ENCODE measurements around the gene GPC6. TPM values are rescaled to one million over a fixed set of nuclear protein-coding genes. Genes with fewer than 3 reads are reported as not detected.

GPC6 gene
- total RNA-seq, 1 donor from 2014 or later: 18.7 TPM

- TF ChIP-seq CTCF (conservative IDR thresholded peaks at IDR 0.05; ENCODE audit: low read depth, low read length): no peak
- no peak for DNase-seq (ENCODE audit: low read depth)
- no peak overlapping the region for H3K4me3 ChIP-seq (ENCODE audit: low read depth, low read length)
Observed at GRCh38 chr13:93746589-93746988, 520.0 kb downstream of the GPC6 start.

- no peak for DNase-seq (ENCODE audit: low read depth)
- no peak overlapping the region for H3K4me3 ChIP-seq (ENCODE audit: low read depth, low read length)
- TF ChIP-seq CTCF (conservative IDR thresholded peaks at IDR 0.05; ENCODE audit: low read depth, low read length): no peak
Observed at GRCh38 chr13:93750676-93751075, 524.1 kb downstream of the GPC6 start.

- DNase-seq (ENCODE audit: low read depth): no peak
- no peak for TF ChIP-seq CTCF (conservative IDR thresholded peaks at IDR 0.05; ENCODE audit: low read depth, low read length)
- no peak overlapping the region for H3K4me3 ChIP-seq (ENCODE audit: low read depth, low read length)
Observed at GRCh38 chr13:93751117-93751516, 524.5 kb downstream of the GPC6 start.

GRCh38 chr13:93752541-93752940 lies 525.9 kb downstream of the GPC6 start:
- no peak overlapping the region for H3K4me3 ChIP-seq (ENCODE audit: low read depth, low read length)
- no peak for TF ChIP-seq CTCF (conservative IDR thresholded peaks at IDR 0.05; ENCODE audit: low read depth, low read length)
- no peak for DNase-seq (ENCODE audit: low read depth)

GRCh38 chr13:93753639-93754038 lies 527.0 kb downstream of the GPC6 start:
- TF ChIP-seq CTCF (conservative IDR thresholded peaks at IDR 0.05; ENCODE audit: low read depth, low read length): no peak
- no peak overlapping the region for H3K4me3 ChIP-seq (ENCODE audit: low read depth, low read length)
- DNase-seq (ENCODE audit: low read depth): no peak

- DNase-seq (ENCODE audit: low read depth): no peak
- H3K4me3 ChIP-seq (ENCODE audit: low read depth, low read length): no peak overlapping the region
- TF ChIP-seq CTCF (conservative IDR thresholded peaks at IDR 0.05; ENCODE audit: low read depth, low read length): no peak
Observed at GRCh38 chr13:93755341-93755740, 528.7 kb downstream of the GPC6 start.

- peak; percentile 35 for DNase-seq (ENCODE audit: low read depth)
- no peak for TF ChIP-seq CTCF (conservative IDR thresholded peaks at IDR 0.05; ENCODE audit: low read depth, low read length)
- no peak overlapping the region for H3K4me3 ChIP-seq (ENCODE audit: low read depth, low read length)
Observed at GRCh38 chr13:93758575-93758974, 532.0 kb downstream of the GPC6 start.

Data from epithelial cell of proximal tubule (primary cell).